DMS 273 treated with DMSO at 0.1 percent for 48 hours (cell line): ENCODE data around the gene SIGLEC14.
"Not testable (repeated sequence)": the region's sequence is repeated elsewhere in the genome, so short reads cannot be mapped to it uniquely, and the experiment has no call there.

Experiments
- DNase-seq: peaks from one replicate; lab custom pipeline; 2025; lab: John Stamatoyannopoulos, UW

The SIGLEC14 gene

GRCh38 chr19:51668216-51668615, 21.6 kb upstream of the SIGLEC14 start:
- no peak for DNase-seq

DNA sequence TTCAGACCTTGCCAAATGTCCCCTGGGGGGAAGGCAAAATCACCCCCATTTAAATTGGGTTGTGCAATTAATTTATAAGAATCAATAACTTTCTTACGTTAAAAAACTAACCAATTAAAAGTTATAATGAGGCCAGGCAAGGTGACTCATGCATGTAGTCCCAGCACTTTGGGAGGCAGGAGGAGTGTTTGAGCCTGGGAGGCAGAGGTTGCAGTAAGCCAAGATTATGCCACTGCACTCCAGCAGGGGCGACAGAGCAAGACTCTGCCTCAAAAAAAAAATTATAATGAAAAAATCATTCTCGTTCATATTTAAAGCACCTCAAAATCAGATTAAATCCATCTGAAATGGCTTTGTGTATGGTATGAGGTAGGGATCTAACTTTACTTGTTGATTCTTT, 18.4 kb upstream of the SIGLEC14 start:
- no peak for DNase-seq

GRCh38 chr19:51664131-51664530, 17.5 kb upstream of the SIGLEC14 start:
- no peak for DNase-seq

DNA sequence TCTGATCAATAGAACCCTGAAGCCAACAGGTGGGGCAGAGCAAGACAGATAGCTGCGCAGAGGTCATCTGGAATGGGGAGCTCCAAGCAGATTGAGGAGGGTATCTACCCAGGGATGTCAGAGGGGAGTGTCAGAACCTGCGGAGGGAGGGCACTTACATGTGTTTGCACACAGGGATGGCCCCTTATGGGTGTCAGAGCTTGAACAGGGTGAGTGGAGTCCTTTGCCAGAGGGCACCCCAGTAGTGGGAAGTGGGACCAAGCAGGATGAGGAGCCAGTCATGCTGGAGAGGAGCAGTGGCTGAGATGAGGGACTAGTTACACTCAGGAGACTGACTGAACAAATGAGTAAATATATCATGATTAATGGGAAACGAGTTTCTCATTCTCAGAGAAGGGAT, 17.0 kb upstream of the SIGLEC14 start:
- DNase-seq, result no peak

- DNase-seq, result no peak
These were observed 14.5 kb upstream of the SIGLEC14 start for GRCh38 chr19:51660975-51661600.

DNA sequence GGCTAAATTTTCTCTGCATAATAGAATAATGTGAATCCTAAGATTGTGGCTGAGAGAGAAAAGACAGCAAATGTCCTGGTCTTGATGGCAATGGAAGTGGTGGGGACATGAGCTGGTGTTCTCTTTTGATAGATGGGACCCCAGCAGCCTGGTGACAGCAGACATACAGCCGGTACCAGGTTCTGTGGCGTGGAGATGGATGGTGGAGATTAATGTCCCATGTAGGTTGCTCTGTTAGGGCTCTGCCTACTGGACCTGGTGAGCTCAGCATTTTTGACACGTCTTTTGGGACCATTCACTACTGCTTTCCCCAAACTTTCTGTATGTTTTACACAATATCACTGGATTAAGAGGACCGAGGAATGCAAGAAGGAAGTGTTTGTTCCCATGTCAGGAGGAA, 8.2 kb upstream of the SIGLEC14 start:
- no peak for DNase-seq

- no peak for DNase-seq
These were observed 6.5 kb upstream of the SIGLEC14 start for GRCh38 chr19:51653162-51653561.

- no peak for DNase-seq
These were observed 5.6 kb upstream of the SIGLEC14 start for GRCh38 chr19:51652266-51652665.

- no peak for DNase-seq
These were observed 4.7 kb upstream of the SIGLEC14 start for GRCh38 chr19:51651216-51651846.

DNA sequence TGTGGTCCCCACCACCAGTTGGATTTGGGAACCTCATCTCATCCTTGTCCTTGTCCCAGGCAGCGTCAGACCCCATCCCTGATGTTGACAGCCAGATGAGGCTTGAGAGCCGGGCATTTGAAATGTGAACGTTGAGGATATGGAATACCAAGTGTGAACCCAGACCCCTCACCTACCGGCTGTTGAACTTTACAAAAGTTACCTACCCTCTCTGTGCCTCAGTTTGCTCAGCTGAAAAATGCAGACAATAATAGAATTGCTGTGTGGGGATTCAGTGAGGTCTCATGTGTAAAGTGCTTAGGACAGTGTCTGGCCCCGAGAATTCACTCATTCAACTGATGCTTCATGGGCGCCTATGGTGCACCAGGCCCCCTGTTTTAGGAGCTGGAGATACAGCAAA, 693 bp upstream of the SIGLEC14 start:
- no peak for DNase-seq

GRCh38 chr19:51644636-51645271, 1.9 kb downstream of the SIGLEC14 start:
- DNase-seq, result no peak

- no peak for DNase-seq
These were observed 5.0 kb downstream of the SIGLEC14 start for GRCh38 chr19:51641648-51642047.

- DNase-seq, result no peak
These were observed 6.2 kb downstream of the SIGLEC14 start for GRCh38 chr19:51640386-51640785.

- DNase-seq, result no peak
These were observed 6.7 kb downstream of the SIGLEC14 start for GRCh38 chr19:51639916-51640315.

- DNase-seq, result no peak
These were observed 9.2 kb downstream of the SIGLEC14 start for GRCh38 chr19:51637362-51637978.

DNA sequence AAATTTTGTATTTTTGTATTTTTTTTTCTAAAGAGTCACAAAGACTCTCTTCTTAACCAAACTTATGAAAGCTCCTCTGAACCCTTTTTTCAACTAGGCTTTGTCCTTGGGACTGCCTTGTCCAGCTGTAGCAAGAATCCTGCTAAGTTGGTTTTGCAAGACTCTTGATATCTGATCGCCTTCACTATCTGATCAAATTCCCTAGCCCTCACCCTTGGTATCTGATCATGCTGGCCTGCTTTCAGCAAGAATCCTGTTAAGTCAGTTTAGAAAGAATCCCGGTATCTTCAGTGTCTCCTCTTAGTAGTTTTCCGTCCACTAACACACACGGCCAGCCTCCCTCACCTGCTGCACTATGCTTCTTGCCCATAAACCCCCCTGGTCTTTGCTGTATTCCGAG, 14.5 kb downstream of the SIGLEC14 start:
- no peak for DNase-seq

- not testable (repeated sequence) for DNase-seq
These were observed 16.3 kb downstream of the SIGLEC14 start, which contains the start of gene SIGLEC5 for GRCh38 chr19:51630315-51630714. TSS of gene SIGLEC5 (minus strand) at chr19:51630401. CDS start at chr19:51630335, 66 bp downstream.

GRCh38 chr19:51628153-51628939, 18.3 kb downstream of the SIGLEC14 start:
- DNase-seq, result no peak

- no peak for DNase-seq
These were observed 19.0 kb downstream of the SIGLEC14 start for GRCh38 chr19:51627491-51628138.

DNA sequence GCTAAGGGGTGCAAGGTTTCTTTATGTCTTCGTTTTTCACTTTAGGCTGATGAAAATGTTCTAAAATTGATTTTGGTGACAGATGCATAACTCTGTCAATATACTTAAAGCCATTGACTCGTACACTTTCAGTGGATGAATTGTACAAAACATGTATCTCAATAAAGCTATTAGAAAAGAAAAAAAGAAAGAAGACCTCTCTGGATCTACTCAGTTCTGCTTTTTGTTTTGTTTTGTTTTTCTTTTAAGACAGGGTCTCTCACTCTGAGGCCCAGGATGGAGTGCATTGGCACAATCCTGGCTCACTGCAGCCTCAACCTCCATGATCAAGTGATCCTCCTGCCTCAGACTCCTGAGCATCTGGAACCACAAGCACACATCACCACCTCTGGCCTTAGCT, 19.9 kb downstream of the SIGLEC14 start:
- DNase-seq, result no peak

- no peak for DNase-seq
These were observed 25.4 kb downstream of the SIGLEC14 start for GRCh38 chr19:51621178-51621577.

DNA sequence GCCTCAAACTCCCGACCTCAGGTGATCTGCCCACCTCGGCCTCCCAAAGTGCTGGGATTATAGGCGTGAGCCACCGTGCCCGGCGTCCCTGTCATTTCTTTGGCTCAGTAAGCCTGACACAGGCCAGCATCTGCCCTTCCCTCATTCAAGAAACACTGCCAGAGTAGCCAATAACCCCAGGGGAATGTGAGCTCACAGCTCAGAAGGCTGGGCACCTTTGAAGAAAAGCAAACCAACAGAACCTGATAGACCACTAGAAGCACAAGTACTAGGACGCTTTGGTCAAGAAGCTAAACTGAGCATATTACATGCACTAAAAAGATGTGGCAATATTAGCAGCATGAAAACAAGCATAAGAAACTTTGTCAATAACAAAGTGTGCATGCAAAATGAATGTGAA, 30.6 kb downstream of the SIGLEC14 start:
- no peak for DNase-seq
